Measurements from ENCODE around the gene TRABD2B. TPM values are rescaled to one million over a fixed set of nuclear protein-coding genes. Genes with fewer than 3 reads are reported as not detected.

Gene TRABD2B
- total RNA-seq, 2 experiments from 2014 or later, result not detected

DNA sequence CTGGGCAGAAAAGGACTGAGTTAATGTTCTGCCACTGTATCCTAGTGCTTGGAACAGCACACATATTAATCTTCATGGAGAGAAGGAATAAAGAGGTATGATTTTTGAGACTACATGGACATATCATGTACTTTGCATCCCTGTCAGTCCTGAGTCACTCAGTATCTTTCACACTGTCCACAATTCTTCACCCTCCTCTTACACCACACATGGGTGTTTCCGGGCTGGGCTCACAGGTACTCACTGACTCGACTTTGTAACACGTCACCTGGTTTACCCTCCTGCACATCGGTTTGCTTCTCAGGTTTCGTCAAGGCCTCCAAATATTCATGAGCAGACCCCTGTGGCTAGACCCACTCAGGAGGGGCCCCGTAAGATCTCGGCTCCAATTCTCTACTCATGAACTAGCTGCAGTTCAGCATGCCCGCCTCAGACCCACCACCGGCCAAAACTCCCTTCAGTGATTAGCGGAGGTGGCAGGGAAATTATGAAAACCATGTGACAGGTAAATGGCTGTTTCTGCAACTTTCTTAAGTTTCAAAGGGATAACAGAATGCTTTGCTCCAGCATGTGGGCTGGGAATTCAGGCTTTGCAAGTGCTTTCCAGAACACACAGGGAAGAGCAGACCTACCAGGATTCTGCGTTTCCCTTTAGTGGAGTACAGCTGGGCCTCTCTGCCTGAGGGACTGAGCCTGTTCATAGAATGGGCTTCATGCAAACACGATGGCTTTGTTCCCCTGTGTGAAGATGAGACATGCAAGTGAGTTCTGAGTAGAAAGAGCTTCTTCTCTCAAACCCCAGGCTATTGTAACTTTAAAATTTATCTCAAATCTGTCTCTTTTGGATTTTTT, 31.3 kb upstream of the TRABD2B start:
- no peaks in the 10 kb centered on the region for H3K27me3 Mint-ChIP-seq
- no peak overlapping the region for H3K27ac Mint-ChIP-seq
- no peak overlapping the region for H3K4me3 Mint-ChIP-seq
- H3K36me3 Mint-ChIP-seq (ENCODE audit: low read depth), result no peaks in the 10 kb centered on the region
- no peaks in the 10 kb centered on the region for H3K4me1 Mint-ChIP-seq
- DNase-seq, result no peak
- ChIA-PET CTCF (interaction anchor here (1.1 kb wide), 1 partner anchor 29 kb away, joined by 3 read pairs; no protein-coding TSS in a partner anchor), POLR2A (no interaction called here)
- no peaks in the 10 kb centered on the region for H3K9me3 Mint-ChIP-seq

- no peaks in the 10 kb centered on the region for H3K9me3 Mint-ChIP-seq
- no peak overlapping the region for H3K27ac Mint-ChIP-seq
- no peak for DNase-seq
- POLR2A ChIA-PET, result no interaction called here
- CTCF ChIA-PET, result no interaction called here
- H3K4me3 Mint-ChIP-seq, result no peak overlapping the region
- H3K27me3 Mint-ChIP-seq, result no peaks in the 10 kb centered on the region
- no peaks in the 10 kb centered on the region for H3K4me1 Mint-ChIP-seq
- H3K36me3 Mint-ChIP-seq (ENCODE audit: low read depth), result no peaks in the 10 kb centered on the region
Observed at GRCh38 chr1:48027533-48027835, 30.3 kb upstream of the TRABD2B start.

- Mint-ChIP-seq H3K27me3 (no peaks in the 10 kb centered on the region), H3K36me3 (ENCODE audit: low read depth) (no peaks in the 10 kb centered on the region), H3K27ac (no peak overlapping the region), H3K4me3 (no peak overlapping the region), H3K4me1 (no peaks in the 10 kb centered on the region), H3K9me3 (no peaks in the 10 kb centered on the region)
- DNase-seq, result no peak
- ChIA-PET POLR2A (no interaction called here), CTCF (no interaction called here)
Observed at GRCh38 chr1:48026701-48027532, 29.7 kb upstream of the TRABD2B start.

DNA sequence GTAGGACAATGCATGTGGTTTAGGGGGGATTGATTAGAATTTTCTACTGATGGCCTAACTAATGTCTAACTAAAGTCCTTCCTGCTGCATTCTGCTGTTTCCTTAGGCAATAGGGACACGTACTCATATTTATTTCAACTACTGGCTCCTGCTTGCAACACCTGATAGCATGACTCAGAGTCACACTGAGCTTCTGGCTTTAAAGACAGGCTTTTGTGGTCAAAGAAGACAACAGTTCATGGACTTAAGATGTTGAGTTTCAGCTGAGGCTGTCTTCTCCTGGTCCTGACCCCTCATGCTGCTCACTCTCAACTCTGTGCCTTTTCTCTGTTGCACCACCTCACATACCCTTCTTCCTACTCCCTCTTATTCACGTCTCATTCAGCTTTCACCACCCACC, 29.1 kb upstream of the TRABD2B start:
- no peaks in the 10 kb centered on the region for H3K27me3 Mint-ChIP-seq
- no peaks in the 10 kb centered on the region for H3K9me3 Mint-ChIP-seq
- H3K4me1 Mint-ChIP-seq, result no peaks in the 10 kb centered on the region
- POLR2A ChIA-PET, result no interaction called here
- DNase-seq, result no peak
- CTCF ChIA-PET, result no interaction called here
- H3K4me3 Mint-ChIP-seq, result no peak overlapping the region
- no peaks in the 10 kb centered on the region for H3K36me3 Mint-ChIP-seq (ENCODE audit: low read depth)
- no peak overlapping the region for H3K27ac Mint-ChIP-seq

GRCh38 chr1:48025076-48025475, 27.9 kb upstream of the TRABD2B start:
- DNase-seq, result no peak
- POLR2A ChIA-PET, result no interaction called here
- no peak overlapping the region for H3K27ac Mint-ChIP-seq
- H3K9me3 Mint-ChIP-seq, result no peaks in the 10 kb centered on the region
- H3K4me1 Mint-ChIP-seq, result no peaks in the 10 kb centered on the region
- H3K36me3 Mint-ChIP-seq (ENCODE audit: low read depth), result no peaks in the 10 kb centered on the region
- CTCF ChIA-PET, result no interaction called here
- H3K4me3 Mint-ChIP-seq, result no peak overlapping the region
- no peaks in the 10 kb centered on the region for H3K27me3 Mint-ChIP-seq

DNA sequence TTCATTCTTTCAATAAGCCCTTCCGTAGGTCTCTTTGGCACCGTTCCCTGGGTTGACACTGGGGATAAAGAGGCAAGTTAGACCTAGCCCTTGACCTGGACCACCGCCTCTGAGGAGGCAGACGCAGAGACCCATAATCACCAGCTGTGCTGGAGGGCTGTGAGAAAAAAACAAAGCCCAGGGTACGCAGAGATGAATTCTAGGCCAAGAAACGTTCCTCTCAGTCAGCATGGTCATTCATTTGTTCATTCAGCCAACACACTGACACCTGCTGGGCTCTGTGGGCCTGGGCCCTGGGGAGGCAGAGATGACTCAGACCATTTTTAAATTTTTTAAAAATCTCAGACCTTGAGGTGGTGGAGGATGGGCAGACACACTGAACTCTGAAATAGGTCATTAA, 26.3 kb upstream of the TRABD2B start:
- DNase-seq, result no peak

DNA sequence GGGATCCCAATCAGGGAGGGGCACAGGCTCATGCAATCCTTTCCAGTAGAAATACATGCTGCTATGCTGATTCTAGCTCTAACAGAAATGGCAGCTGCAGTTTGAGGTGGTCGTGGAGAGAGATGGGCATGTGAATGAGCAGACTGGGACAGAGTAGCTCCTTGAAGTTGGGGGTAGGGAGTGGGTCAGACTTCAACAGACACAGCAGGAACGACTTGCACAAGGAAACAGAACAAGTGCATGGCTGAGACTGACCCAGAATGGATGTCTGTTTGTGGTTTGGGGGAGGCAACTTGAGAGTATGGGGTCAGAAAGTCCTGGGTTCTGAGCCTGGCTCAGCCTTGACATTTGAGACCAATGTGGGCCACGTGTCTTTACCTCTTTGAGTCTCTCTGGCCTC, 25.1 kb upstream of the TRABD2B start:
- no peaks in the 10 kb centered on the region for H3K4me1 Mint-ChIP-seq
- CTCF ChIA-PET, result no interaction called here
- H3K36me3 Mint-ChIP-seq (ENCODE audit: low read depth), result no peaks in the 10 kb centered on the region
- no peak overlapping the region for H3K27ac Mint-ChIP-seq
- no peaks in the 10 kb centered on the region for H3K27me3 Mint-ChIP-seq
- POLR2A ChIA-PET, result no interaction called here
- DNase-seq, result no peak
- no peak overlapping the region for H3K4me3 Mint-ChIP-seq
- H3K9me3 Mint-ChIP-seq, result no peaks in the 10 kb centered on the region

More for the DNA sequence above, 26.3 kb upstream of the TRABD2B start:
- Mint-ChIP-seq H3K9me3 (no peaks in the 10 kb centered on the region), H3K27ac (no peak overlapping the region), H3K4me3 (no peak overlapping the region), H3K4me1 (no peaks in the 10 kb centered on the region), H3K36me3 (ENCODE audit: low read depth) (no peaks in the 10 kb centered on the region), H3K27me3 (no peaks in the 10 kb centered on the region)
- ChIA-PET POLR2A (no interaction called here), CTCF (no interaction called here)

DNA sequence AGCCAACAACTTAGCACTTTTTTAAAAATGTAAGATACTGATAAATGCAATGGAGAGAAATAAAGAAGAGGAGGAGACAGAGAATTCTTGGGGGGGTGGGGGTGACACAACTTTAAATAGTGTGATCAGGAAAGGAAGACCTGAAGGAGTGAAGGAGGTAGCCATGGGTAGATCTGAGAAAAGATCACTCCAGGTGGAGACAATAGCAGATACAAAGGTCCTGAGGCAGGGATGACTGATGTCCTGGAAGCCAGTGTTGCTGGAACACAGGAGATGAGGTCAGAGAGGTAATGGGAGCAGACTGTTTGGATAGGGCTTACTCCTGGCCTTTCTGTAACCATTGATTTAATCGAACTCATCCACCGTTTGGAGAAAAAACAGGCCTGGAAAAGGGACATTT, 24.6 kb upstream of the TRABD2B start:
- Mint-ChIP-seq H3K4me1 (no peaks in the 10 kb centered on the region), H3K36me3 (ENCODE audit: low read depth) (no peaks in the 10 kb centered on the region), H3K4me3 (no peak overlapping the region), H3K27me3 (peaks cover 3% of the 10 kb centered on the region), H3K27ac (no peak overlapping the region), H3K9me3 (no peaks in the 10 kb centered on the region)
- no peak for DNase-seq
- POLR2A ChIA-PET, result no interaction called here
- CTCF ChIA-PET, result no interaction called here

DNA sequence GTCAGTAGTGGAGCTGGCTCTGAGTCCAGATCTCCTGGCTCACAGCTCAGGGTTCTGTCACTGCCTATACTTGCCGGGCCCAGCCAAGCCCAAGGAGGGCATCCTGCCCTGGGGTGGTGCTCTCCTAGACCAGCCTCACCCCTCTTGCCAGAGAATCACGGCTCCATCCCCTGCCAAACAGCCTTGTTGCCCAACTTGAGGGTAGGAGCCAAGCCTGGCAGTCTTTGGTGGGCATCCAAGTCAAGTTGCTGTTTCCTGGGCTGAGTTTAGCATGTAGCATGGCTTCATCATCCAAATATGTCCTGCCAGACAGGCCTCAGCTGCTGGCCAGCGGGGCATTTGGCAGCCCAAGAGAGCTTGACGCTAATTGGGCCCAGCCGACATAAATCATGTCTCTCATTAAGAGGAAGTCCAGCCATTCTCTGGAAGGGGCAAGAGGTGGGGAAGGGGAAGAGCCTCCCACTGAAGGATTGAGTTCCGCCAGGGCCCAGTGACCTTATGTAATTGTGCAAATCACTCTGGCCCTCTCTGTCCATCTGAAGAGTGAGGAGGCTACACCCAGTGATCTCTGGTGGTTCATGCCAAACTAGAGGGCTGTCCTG, 22.6 kb upstream of the TRABD2B start:
- no peak for DNase-seq
- Mint-ChIP-seq H3K27me3 (peaks cover 16% of the 10 kb centered on the region), H3K27ac (no peak overlapping the region), H3K9me3 (no peaks in the 10 kb centered on the region), H3K4me3 (no peak overlapping the region), H3K4me1 (no peaks in the 10 kb centered on the region), H3K36me3 (ENCODE audit: low read depth) (no peaks in the 10 kb centered on the region)
- CTCF ChIA-PET, result no interaction called here
- POLR2A ChIA-PET, result no interaction called here

- no peaks in the 10 kb centered on the region for H3K4me1 Mint-ChIP-seq
- no peak for DNase-seq
- H3K36me3 Mint-ChIP-seq (ENCODE audit: low read depth), result no peaks in the 10 kb centered on the region
- H3K27ac Mint-ChIP-seq, result no peak overlapping the region
- ChIA-PET CTCF (interaction anchor here (0.6 kb wide), 1 partner anchor 67 kb away, joined by 3 read pairs; no protein-coding TSS in a partner anchor), POLR2A (no interaction called here)
- H3K4me3 Mint-ChIP-seq, result no peak overlapping the region
- no peaks in the 10 kb centered on the region for H3K9me3 Mint-ChIP-seq
- peaks cover 19% of the 10 kb centered on the region for H3K27me3 Mint-ChIP-seq
Observed at GRCh38 chr1:48018799-48019198, 21.6 kb upstream of the TRABD2B start.

DNA sequence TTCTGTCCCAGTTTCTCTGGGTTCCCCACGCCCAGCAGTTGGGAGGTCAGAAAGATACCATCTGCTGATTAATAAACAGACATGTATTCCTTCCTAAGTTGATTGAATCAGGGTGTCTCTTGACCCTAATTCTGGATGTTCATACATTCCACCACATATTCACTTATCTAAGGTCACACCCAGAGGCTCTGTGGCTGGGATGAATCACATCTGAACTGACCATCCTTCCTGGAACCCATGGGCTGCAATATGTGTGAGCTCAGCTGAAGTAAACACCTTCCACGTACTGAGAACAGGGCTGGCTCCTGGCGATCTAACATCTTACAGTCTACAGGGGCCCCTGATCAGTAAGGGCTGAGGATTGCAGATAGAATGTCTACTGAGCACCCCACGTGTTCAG, 20.5 kb upstream of the TRABD2B start:
- Mint-ChIP-seq H3K27me3 (peaks cover 24% of the 10 kb centered on the region), H3K4me3 (no peak overlapping the region), H3K4me1 (no peaks in the 10 kb centered on the region), H3K36me3 (ENCODE audit: low read depth) (no peaks in the 10 kb centered on the region), H3K9me3 (no peaks in the 10 kb centered on the region), H3K27ac (no peak overlapping the region)
- POLR2A ChIA-PET, result no interaction called here
- DNase-seq, result no peak
- CTCF ChIA-PET, result no interaction called here

DNA sequence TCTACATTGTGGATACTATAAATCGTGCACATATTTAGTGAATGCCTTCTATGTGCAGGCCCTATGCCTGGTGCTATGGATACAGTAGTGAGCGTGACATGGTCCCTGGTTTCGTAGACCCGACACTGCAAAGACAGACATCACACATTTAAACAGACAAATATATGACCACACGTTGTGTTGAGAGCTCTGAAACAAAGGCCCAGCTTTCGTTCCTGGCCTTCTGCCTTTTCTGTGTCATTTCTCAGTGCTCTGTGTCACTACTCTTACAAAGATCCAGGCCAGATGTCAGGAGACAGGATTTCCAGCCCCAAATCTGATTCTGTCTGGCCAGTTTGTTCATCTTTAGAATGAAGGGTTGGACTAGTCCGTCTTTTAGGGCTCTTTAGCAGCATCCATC, 19.3 kb upstream of the TRABD2B start:
- H3K4me3 Mint-ChIP-seq, result no peak overlapping the region
- H3K27ac Mint-ChIP-seq, result no peak overlapping the region
- DNase-seq, result no peak
- H3K36me3 Mint-ChIP-seq (ENCODE audit: low read depth), result no peaks in the 10 kb centered on the region
- H3K4me1 Mint-ChIP-seq, result no peaks in the 10 kb centered on the region
- POLR2A ChIA-PET, result no interaction called here
- peaks cover 34% of the 10 kb centered on the region for H3K27me3 Mint-ChIP-seq
- CTCF ChIA-PET, result interaction anchor here (1.9 kb wide), 1 partner anchor 19 kb away, joined by 4 read pairs; the partner anchor contains the start of gene TRABD2B
- no peaks in the 10 kb centered on the region for H3K9me3 Mint-ChIP-seq

GRCh38 chr1:48013270-48013669, 16.1 kb upstream of the TRABD2B start:
- Mint-ChIP-seq H3K4me3 (no peak overlapping the region), H3K9me3 (no peaks in the 10 kb centered on the region), H3K36me3 (ENCODE audit: low read depth) (no peaks in the 10 kb centered on the region), H3K27me3 (peaks cover 37% of the 10 kb centered on the region), H3K4me1 (no peaks in the 10 kb centered on the region), H3K27ac (no peak overlapping the region)
- no peak for DNase-seq
- ChIA-PET CTCF (no interaction called here), POLR2A (no interaction called here)

Data from activated CD4-positive, alpha-beta T cell treated with anti-CD3 and anti-CD28 coated beads, Interleukin-2, amount 10 ng/mL, durations not matched to agents 7 days and 5 days (primary cell).